ENCODE data around the gene MLLT3. TPM values are rescaled to one million over a fixed set of nuclear protein-coding genes. Genes with fewer than 3 reads are reported as not detected.

Gene MLLT3
- total RNA-seq, 1 donor from 2014 or later: 53.7 TPM

- DNase-seq (ENCODE audit: low read depth, low spot score): peak; percentile 13
- Mint-ChIP-seq H3K36me3 (ENCODE audit: low read depth) (no peaks in the 10 kb centered on the region), H3K4me3 (peak overlapping the region; percentile 96), H3K9me3 (no peaks in the 10 kb centered on the region), H3K27ac (ENCODE audit: unreplicated experiment) (peak overlapping the region; percentile 85), H3K4me1 (peaks cover 52% of the 10 kb centered on the region), H3K27me3 (ENCODE audit: low read depth) (peaks cover 36% of the 10 kb centered on the region)
- no peak for TF ChIP-seq CTCF (conservative IDR thresholded peaks at IDR 0.05)
These were observed 1.4 kb downstream of the MLLT3 start for GRCh38 chr9:20620650-20621470.

DNA sequence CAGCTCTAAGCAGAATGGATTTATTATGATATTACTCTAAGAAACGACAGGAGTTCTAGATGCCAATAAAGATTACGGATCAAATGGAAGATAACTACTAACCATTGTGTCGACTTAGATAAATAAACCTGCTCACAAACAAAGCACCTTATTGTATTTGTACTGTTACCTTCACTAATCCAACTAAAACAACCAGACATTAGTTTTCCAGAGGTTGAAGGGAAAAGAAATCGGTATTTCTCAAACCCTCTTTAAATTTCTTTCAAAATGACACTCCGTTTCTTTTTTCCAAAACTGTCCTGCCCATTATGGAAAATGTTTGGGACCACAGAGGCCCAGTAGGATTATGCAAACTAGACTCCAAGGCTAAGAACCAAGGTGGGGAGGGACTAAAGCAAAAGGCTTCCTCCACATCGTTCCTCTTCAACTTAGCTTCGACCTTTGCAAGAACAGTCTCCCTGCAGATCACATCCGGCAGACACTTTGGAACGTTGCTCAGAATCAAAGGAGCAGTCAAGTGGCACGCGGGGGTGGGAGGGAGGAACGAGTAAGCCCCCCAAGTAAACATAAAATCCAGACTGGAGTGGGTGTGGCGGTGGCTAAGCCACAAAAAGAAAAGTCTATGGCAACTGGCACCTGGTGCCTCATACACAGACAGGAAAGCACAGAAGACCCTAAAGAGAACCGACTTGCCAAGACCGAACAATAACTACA lies 2.7 kb downstream of the MLLT3 start:
- Mint-ChIP-seq H3K4me3 (peak overlapping the region; percentile 96), H3K27ac (ENCODE audit: unreplicated experiment) (peak overlapping the region; percentile 82), H3K9me3 (no peaks in the 10 kb centered on the region), H3K4me1 (peaks cover 47% of the 10 kb centered on the region), H3K36me3 (ENCODE audit: low read depth) (no peaks in the 10 kb centered on the region), H3K27me3 (ENCODE audit: low read depth) (peaks cover 32% of the 10 kb centered on the region)
- DNase-seq (ENCODE audit: low read depth, low spot score): no peak
- TF ChIP-seq CTCF (conservative IDR thresholded peaks at IDR 0.05): no peak

DNA sequence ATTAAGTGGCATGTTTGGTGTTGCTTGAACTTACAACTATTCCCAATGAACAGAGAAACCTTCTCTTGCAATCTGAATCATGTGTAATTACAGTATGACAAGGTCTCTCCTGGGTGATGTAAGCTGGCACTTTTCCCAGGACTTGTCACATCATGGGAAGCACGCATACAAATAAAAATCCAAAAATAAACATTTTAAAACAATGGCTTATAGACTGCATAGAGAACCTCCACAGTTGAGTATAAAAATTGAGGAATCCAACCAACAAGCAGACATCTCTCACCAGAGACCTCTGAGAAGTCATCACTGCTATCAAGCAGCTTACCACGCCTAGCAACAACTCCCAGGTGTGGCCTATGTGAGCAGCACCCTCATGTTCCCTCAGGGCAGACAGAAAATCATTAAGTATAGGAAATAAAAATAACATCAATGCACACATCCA lies 3.9 kb downstream of the MLLT3 start:
- no peaks in the 10 kb centered on the region for H3K36me3 Mint-ChIP-seq (ENCODE audit: low read depth)
- DNase-seq (ENCODE audit: low read depth, low spot score): no peak
- peaks cover 34% of the 10 kb centered on the region for H3K4me1 Mint-ChIP-seq
- H3K27me3 Mint-ChIP-seq (ENCODE audit: low read depth): peaks cover 20% of the 10 kb centered on the region
- peak overlapping the region; percentile 96 for H3K4me3 Mint-ChIP-seq
- TF ChIP-seq CTCF (conservative IDR thresholded peaks at IDR 0.05): no peak
- no peak overlapping the region for H3K27ac Mint-ChIP-seq (ENCODE audit: unreplicated experiment)
- no peaks in the 10 kb centered on the region for H3K9me3 Mint-ChIP-seq

DNA sequence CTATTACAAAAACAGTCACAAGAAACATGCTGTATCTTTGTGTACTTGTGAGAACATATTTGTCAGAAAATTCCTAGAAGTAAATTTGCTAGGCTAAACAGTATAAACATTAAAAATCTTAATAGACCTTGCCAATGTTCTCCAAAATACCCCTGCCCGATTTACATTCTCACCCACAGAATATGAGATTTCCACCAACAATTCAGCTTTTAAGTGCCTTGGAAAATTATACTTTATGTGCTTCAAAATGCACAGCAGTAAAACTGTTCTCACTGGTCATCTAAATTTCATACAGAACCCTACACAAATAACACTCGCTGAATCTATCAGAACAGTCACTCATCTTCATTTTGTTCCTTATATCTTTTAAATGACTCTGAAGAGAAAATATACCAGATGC lies 5.5 kb downstream of the MLLT3 start:
- peak overlapping the region; percentile 25 for H3K4me3 Mint-ChIP-seq
- no peaks in the 10 kb centered on the region for H3K9me3 Mint-ChIP-seq
- H3K36me3 Mint-ChIP-seq (ENCODE audit: low read depth): no peaks in the 10 kb centered on the region
- no peak for DNase-seq (ENCODE audit: low read depth, low spot score)
- H3K27ac Mint-ChIP-seq (ENCODE audit: unreplicated experiment): no peak overlapping the region
- H3K4me1 Mint-ChIP-seq: peaks cover 34% of the 10 kb centered on the region
- H3K27me3 Mint-ChIP-seq (ENCODE audit: low read depth): peaks cover 9% of the 10 kb centered on the region
- no peak for TF ChIP-seq CTCF (conservative IDR thresholded peaks at IDR 0.05)

DNA sequence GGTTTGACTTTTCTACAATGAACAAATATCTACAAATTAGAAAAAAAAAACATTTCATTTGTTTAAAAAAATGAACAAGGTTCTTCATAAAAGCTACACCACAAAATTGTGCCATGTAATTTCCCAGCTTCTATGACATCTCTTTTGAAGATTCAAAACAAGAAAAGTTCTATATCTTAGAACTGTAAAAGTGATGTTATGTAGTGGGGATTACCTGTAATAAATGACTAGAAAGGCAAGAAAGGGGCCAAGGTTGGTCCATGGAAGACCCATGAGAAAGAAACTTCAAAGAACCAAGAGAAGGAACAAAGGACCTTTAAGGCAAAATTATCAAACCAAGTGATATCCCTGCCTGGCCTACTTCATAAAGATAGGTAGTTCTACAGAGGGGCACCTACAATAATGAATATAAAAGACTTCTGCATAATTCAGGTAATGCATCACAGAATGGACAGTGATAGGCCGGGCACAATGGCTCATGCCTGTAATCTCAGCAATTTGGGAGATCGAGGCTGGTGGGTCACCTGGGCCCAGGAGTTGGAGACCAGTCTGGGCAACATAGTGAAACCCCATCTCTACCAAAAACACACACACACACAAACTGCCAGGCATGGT lies 7.6 kb downstream of the MLLT3 start:
- peak overlapping the region; percentile 13 for H3K4me3 Mint-ChIP-seq
- no peak overlapping the region for H3K27ac Mint-ChIP-seq (ENCODE audit: unreplicated experiment)
- H3K36me3 Mint-ChIP-seq (ENCODE audit: low read depth): no peaks in the 10 kb centered on the region
- no peaks in the 10 kb centered on the region for H3K9me3 Mint-ChIP-seq
- DNase-seq (ENCODE audit: low read depth, low spot score): no peak
- peaks cover 2% of the 10 kb centered on the region for H3K27me3 Mint-ChIP-seq (ENCODE audit: low read depth)
- peaks cover 29% of the 10 kb centered on the region for H3K4me1 Mint-ChIP-seq
- TF ChIP-seq CTCF (conservative IDR thresholded peaks at IDR 0.05): no peak

All from neural crest cell (in vitro differentiated cells).